Inferior parietal cortex (tissue), 1 donor: Measurements from ENCODE around the gene NR4A3.

Source experiments
- DNase-seq: peaks from one replicate; pipeline ENCODE4 v3.0.0-alpha.2; 2016; ENCODE audit errors: extremely low spot score

The NR4A3 gene

GRCh38 chr9:99813739-99814138 is 7.9 kb upstream of the NR4A3 start:
- no peak for DNase-seq

- DNase-seq: no peak
Measured at GRCh38 chr9:99814359-99814758, 7.3 kb upstream of the NR4A3 start.

GRCh38 chr9:99816392-99816791 is 5.3 kb upstream of the NR4A3 start:
- DNase-seq: no peak

GRCh38 chr9:99818500-99818899 is 3.2 kb upstream of the NR4A3 start:
- no peak for DNase-seq

- peak; percentile 73 for DNase-seq
Measured at GRCh38 chr9:99819123-99819855, 2.4 kb upstream of the NR4A3 start.

GRCh38 chr9:99819856-99820684 is 1.6 kb upstream of the NR4A3 start:
- DNase-seq: peak; percentile 83

GRCh38 chr9:99820685-99821395 is 845 bp upstream of the NR4A3 start:
- peak; percentile 71 for DNase-seq

- DNase-seq: peak; percentile 39
Measured at GRCh38 chr9:99822109-99822805, 572 bp downstream of the NR4A3 start.

- DNase-seq: no peak
Measured at GRCh38 chr9:99822806-99823591, 1.3 kb downstream of the NR4A3 start.

GRCh38 chr9:99823681-99824377 is 2.1 kb downstream of the NR4A3 start:
- no peak for DNase-seq

- no peak for DNase-seq
Measured at GRCh38 chr9:99824378-99825171, 2.9 kb downstream of the NR4A3 start.

GRCh38 chr9:99825172-99826046 is 3.7 kb downstream of the NR4A3 start:
- no peak for DNase-seq

GRCh38 chr9:99826579-99826978 is 4.9 kb downstream of the NR4A3 start:
- DNase-seq: no peak

- no peak for DNase-seq
Measured at GRCh38 chr9:99827244-99827643, 5.6 kb downstream of the NR4A3 start.

GRCh38 chr9:99828054-99828416 is 6.3 kb downstream of the NR4A3 start:
- DNase-seq: no peak

- DNase-seq: no peak
Measured at GRCh38 chr9:99828417-99829176, 6.9 kb downstream of the NR4A3 start.

- DNase-seq: no peak
Measured at GRCh38 chr9:99831857-99832557, 10.3 kb downstream of the NR4A3 start.
